GM12873 (cell line): ENCODE data around the gene CHPF.

ENCODE experiments used
- CTCF ChIP-seq: IDR thresholded peaks from 2 replicates; pipeline ENCODE4 v1.5.1; 2012; ENCODE audit warnings: low read depth, mild to moderate bottlenecking, moderate library complexity, low read length, control low read depth; ENCODE audit not compliant: insufficient read depth; ENCODE audit errors: missing control alignments

Gene CHPF

GRCh38 chr2:219512524-219513216 is 30.9 kb downstream of the CHPF start:
- TF ChIP-seq CTCF, result no peak

GRCh38 chr2:219511547-219512325 is 31.9 kb downstream of the CHPF start:
- no peak for TF ChIP-seq CTCF

- no peak for TF ChIP-seq CTCF
These were observed 33.0 kb downstream of the CHPF start for GRCh38 chr2:219510512-219511135.

GRCh38 chr2:219509780-219510511 is 33.7 kb downstream of the CHPF start:
- TF ChIP-seq CTCF, result peak; percentile 81

- TF ChIP-seq CTCF, result no peak
These were observed 34.4 kb downstream of the CHPF start for GRCh38 chr2:219508971-219509779.

- TF ChIP-seq CTCF, result no peak
These were observed 35.2 kb downstream of the CHPF start for GRCh38 chr2:219508444-219508734.
